Subcutaneous adipose tissue (tissue), 4 donors: ENCODE measurements around the gene SPDYC. TPM values are rescaled to one million over a fixed set of nuclear protein-coding genes. Genes with fewer than 3 reads are reported as not detected.

ENCODE experiments used
- CTCF ChIP-seq: fragments of 450-650 bp; IDR thresholded peaks from one replicate; pipeline ENCODE4 v1.5.1; 2016; ENCODE audit warnings: low read depth, mild to moderate bottlenecking, control low read depth, antibody characterized with exemption, moderate library complexity
- total RNA-seq, 4 donors: library from RNA; depleted of rRNA; stranded (reverse); fragments of >200 nt; gene quantifications; one replicate each; pipeline ENCODE4 v1.1.0, GENCODE V29; 2016

Gene SPDYC
- total RNA-seq, 4 donors from 2014 or later = not detected

GRCh38 chr11:65126624-65127274, 43.3 kb upstream of the SPDYC start:
- no peak for TF ChIP-seq CTCF

- TF ChIP-seq CTCF = no peak
Measured at GRCh38 chr11:65127473-65128181, 42.4 kb upstream of the SPDYC start.

GRCh38 chr11:65128182-65129145, 41.6 kb upstream of the SPDYC start:
- no peak for TF ChIP-seq CTCF

GRCh38 chr11:65129649-65130441, 40.2 kb upstream of the SPDYC start:
- no peak for TF ChIP-seq CTCF

- no peak for TF ChIP-seq CTCF
Measured at GRCh38 chr11:65130631-65131416, 39.2 kb upstream of the SPDYC start.

GRCh38 chr11:65131417-65131776, 38.6 kb upstream of the SPDYC start:
- no peak for TF ChIP-seq CTCF
